Measurements from ENCODE around the gene LEPROT. TPM values are rescaled to one million over a fixed set of nuclear protein-coding genes. Genes with fewer than 3 reads are reported as not detected.

LEPROT gene
- total RNA-seq, 1 donor from 2014 or later: 107 TPM

- no peak overlapping the region for H3K27ac ChIP-seq
- H3K9me3 ChIP-seq: no peaks in the 10 kb centered on the region
- ATAC-seq (no peak), DNase-seq (no peak)
- TF ChIP-seq, protein P1, sequence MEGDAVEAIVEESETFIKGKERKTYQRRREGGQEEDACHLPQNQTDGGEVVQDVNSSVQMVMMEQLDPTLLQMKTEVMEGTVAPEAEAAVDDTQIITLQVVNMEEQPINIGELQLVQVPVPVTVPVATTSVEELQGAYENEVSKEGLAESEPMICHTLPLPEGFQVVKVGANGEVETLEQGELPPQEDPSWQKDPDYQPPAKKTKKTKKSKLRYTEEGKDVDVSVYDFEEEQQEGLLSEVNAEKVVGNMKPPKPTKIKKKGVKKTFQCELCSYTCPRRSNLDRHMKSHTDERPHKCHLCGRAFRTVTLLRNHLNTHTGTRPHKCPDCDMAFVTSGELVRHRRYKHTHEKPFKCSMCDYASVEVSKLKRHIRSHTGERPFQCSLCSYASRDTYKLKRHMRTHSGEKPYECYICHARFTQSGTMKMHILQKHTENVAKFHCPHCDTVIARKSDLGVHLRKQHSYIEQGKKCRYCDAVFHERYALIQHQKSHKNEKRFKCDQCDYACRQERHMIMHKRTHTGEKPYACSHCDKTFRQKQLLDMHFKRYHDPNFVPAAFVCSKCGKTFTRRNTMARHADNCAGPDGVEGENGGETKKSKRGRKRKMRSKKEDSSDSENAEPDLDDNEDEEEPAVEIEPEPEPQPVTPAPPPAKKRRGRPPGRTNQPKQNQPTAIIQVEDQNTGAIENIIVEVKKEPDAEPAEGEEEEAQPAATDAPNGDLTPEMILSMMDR (IDR thresholded peaks at IDR 0.05): no peak
- no peaks in the 10 kb centered on the region for H3K4me1 ChIP-seq
- intact Hi-C loops (cut with DNase I): no loop called here
- H3K36me3 ChIP-seq: no peaks in the 10 kb centered on the region
- H3K27me3 ChIP-seq: no peaks in the 10 kb centered on the region
- H3K4me3 ChIP-seq: no peak overlapping the region
Measured at GRCh38 chr1:65386439-65386838, 34.0 kb upstream of the LEPROT start.

GRCh38 chr1:65387821-65388220 is 32.6 kb upstream of the LEPROT start:
- DNase-seq (no peak), ATAC-seq (no peak)
- no peak overlapping the region for H3K27ac ChIP-seq
- no peaks in the 10 kb centered on the region for H3K9me3 ChIP-seq
- H3K27me3 ChIP-seq: no peaks in the 10 kb centered on the region
- H3K36me3 ChIP-seq: no peaks in the 10 kb centered on the region
- no peak overlapping the region for H3K4me3 ChIP-seq
- TF ChIP-seq, protein P1 (IDR thresholded peaks at IDR 0.05): no peak
- H3K4me1 ChIP-seq: no peaks in the 10 kb centered on the region
- intact Hi-C loops (cut with DNase I): no loop called here

GRCh38 chr1:65388908-65389695 is 31.4 kb upstream of the LEPROT start:
- ATAC-seq (no peak), DNase-seq (no peak)
- TF ChIP-seq, protein P1 (IDR thresholded peaks at IDR 0.05): no peak
- Histone ChIP-seq H3K9me3 (no peaks in the 10 kb centered on the region), H3K4me1 (no peaks in the 10 kb centered on the region), H3K27ac (no peak overlapping the region), H3K27me3 (no peaks in the 10 kb centered on the region), H3K36me3 (no peaks in the 10 kb centered on the region), H3K4me3 (no peak overlapping the region)
- intact Hi-C loops (cut with DNase I): no loop called here

DNA sequence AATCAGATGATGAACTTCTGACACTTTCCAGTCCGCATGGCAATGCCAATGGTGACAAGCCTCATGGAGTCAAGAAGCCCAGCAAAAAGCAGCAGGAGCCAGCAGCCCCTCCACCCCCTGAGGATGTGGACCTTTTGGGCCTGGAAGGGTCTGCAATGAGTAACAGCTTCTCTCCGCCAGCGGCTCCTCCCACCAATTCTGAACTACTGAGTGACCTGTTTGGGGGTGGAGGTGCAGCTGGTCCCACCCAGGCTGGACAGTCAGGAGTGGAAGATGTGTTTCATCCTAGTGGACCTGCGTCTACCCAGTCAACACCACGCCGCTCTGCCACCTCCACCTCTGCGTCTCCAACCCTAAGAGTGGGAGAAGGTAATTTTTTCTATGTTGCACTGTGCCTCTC is 28.0 kb upstream of the LEPROT start:
- Histone ChIP-seq H3K4me1 (no peaks in the 10 kb centered on the region), H3K36me3 (no peaks in the 10 kb centered on the region), H3K27ac (no peak overlapping the region), H3K27me3 (no peaks in the 10 kb centered on the region), H3K4me3 (no peak overlapping the region), H3K9me3 (no peaks in the 10 kb centered on the region)
- intact Hi-C loops (cut with DNase I): no loop called here
- TF ChIP-seq, protein P1 (IDR thresholded peaks at IDR 0.05): no peak
- ATAC-seq: no peak
- peak; percentile 56 for DNase-seq

DNA sequence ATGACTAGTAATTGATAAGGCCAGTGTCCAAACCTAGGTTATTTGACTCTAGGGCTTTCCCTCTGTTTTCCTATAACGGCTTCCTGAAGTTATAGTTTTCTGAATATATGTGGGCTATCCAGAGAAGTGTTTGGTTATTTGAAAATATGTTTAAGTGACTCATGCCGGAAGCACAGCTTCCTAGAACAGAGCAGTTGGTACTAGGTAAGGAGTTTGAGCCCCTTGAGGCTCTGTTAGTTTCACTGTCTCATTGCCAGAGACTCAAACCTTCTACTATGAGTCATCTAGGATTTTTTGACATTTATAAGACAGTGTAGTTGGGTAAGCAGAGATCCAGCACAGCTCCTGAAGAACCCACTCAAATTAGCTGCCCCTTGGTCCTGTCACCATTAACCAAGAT is 27.1 kb upstream of the LEPROT start:
- Histone ChIP-seq H3K27me3 (no peaks in the 10 kb centered on the region), H3K9me3 (no peaks in the 10 kb centered on the region), H3K4me3 (no peak overlapping the region), H3K27ac (no peak overlapping the region), H3K4me1 (no peaks in the 10 kb centered on the region), H3K36me3 (no peaks in the 10 kb centered on the region)
- ATAC-seq (no peak), DNase-seq (no peak)
- intact Hi-C loops (cut with DNase I): no loop called here
- TF ChIP-seq, protein P1 (IDR thresholded peaks at IDR 0.05): no peak

All from upper lobe of right lung (tissue), 1 donor.